Body of pancreas (tissue), 4 donors: Measurements from ENCODE around the gene DEFB125. TPM values are rescaled to one million over a fixed set of nuclear protein-coding genes. Genes with fewer than 3 reads are reported as not detected.

ENCODE experiments used
- ATAC-seq: fragments of 150-250 bp; one replicate; pipeline ENCODE4 v1.9.1; 2016
- DNase-seq, 4 donors: peaks; one replicate each; pipeline ENCODE4 v3.0.0-alpha.2; 2019
- H3K27ac ChIP-seq, 4 donors: fragments of 200-600 bp; sonication (generic); 1 replicate in 3 of 4; 2 replicates in 1 of 4; pipeline versions ENCODE4 v1.5.1 to v1.6.1; 2016 to 2019; ENCODE audit warnings: mild to moderate bottlenecking in 1 of 4, mixed read lengths in 1 of 4, moderate library complexity in 1 of 4
- H3K27me3 ChIP-seq, 2 donors: fragments of 200-600 bp; sonication (generic); one replicate each; pipeline ENCODE4 v1.6.0; 2016; ENCODE audit warnings: mild to moderate bottlenecking in 1 of 2
- H3K36me3 ChIP-seq, 2 donors: fragments of 200-600 bp; sonication (generic); replicated peaks in 1 of 2; 2 replicates each; pipeline ENCODE4 v1.5.1; 2016; ENCODE audit warnings: low read depth in 2 of 2; ENCODE audit not compliant: insufficient read depth in 1 of 2
- H3K4me1 ChIP-seq: fragments of 200-600 bp; sonication (generic); one replicate; pipeline ENCODE4 v1.6.0; 2016
- H3K4me3 ChIP-seq, 2 donors: fragments of 200-600 bp; sonication (generic); 1 replicate in 1 of 2; 2 replicates in 1 of 2; pipeline ENCODE4 v1.5.1; 2016 to 2019
- H3K9me3 ChIP-seq, 3 donors: fragments of 200-600 bp; sonication (generic); 1 replicate in 2 of 3; 2 replicates in 1 of 3; pipeline ENCODE4 v1.5.1; 2016
- CTCF ChIP-seq, 7 experiments: fragments of 450-650 bp in 4 of 7; fragments of 200-600 bp in 3 of 7; sonication (generic) in 3 of 7; IDR thresholded peaks; one replicate each; pipeline ENCODE4 v1.5.1; 2016 to 2019; ENCODE audit warnings: antibody characterized with exemption in 7 of 7
- POLR2A ChIP-seq, 3 donors: fragments of 450-650 bp; IDR thresholded peaks; one replicate each; pipeline ENCODE4 v1.6.1; 2016; ENCODE audit warnings: antibody characterized with exemption in 3 of 3, mild to moderate bottlenecking in 2 of 3
- WGBS, 2 donors: methylation state at CpG; one replicate each; pipeline ENCODE4 v1.1.5; 2017; 5-methylcytosine and 5-hydroxymethylcytosine counted together
- intact Hi-C: fragments of 100-400 bp; cut with DNase I; formaldehyde crosslinking; loops from one replicate; pipeline ENCODE4 v1.15.1; 2023
- total RNA-seq, 2 donors: library from RNA; depleted of rRNA; stranded (reverse); fragments of >200 nt; gene quantifications; one replicate each; pipeline ENCODE4 v1.1.0, GENCODE V29; 2016

DEFB125 gene
- total RNA-seq, 2 donors from 2014 or later = not detected

GRCh38 chr20:62487-62886, 25.0 kb upstream of the DEFB125 start:
- Histone ChIP-seq H3K27ac (no peak overlapping the region), H3K27me3 (no peaks in the 10 kb centered on the region), H3K4me3 (no peak overlapping the region), H3K36me3 (no peaks in the 10 kb centered on the region), H3K4me1 (no peaks in the 10 kb centered on the region), H3K9me3 (peaks cover 0 to 7% (median 0%) of the 10 kb centered on the region in 3 donors)
- TF ChIP-seq CTCF (IDR thresholded peaks at IDR 0.05) = no peak
- intact Hi-C loops = no loop called here
- DNase-seq (no peak), ATAC-seq (no peak)
- WGBS, 2 donors = 58 to 68% methylated on average over 3 of the region's 3 CpGs

- no peak overlapping the region for H3K27ac ChIP-seq
- H3K4me1 ChIP-seq = no peaks in the 10 kb centered on the region
- H3K4me3 ChIP-seq = no peak overlapping the region
- 71 to 86% methylated on average over 3 of the region's 3 CpGs for WGBS, 2 donors
- no peak for TF ChIP-seq POLR2A (IDR thresholded peaks at IDR 0.05)
- no peak for TF ChIP-seq CTCF (IDR thresholded peaks at IDR 0.05)
- ATAC-seq (no peak), DNase-seq (no peak)
- H3K27me3 ChIP-seq = no peaks in the 10 kb centered on the region
- H3K9me3 ChIP-seq = peaks cover 0 to 7% (median 0%) of the 10 kb centered on the region in 3 donors
- H3K36me3 ChIP-seq = no peaks in the 10 kb centered on the region
- intact Hi-C loops = no loop called here
Measured at GRCh38 chr20:64026-64603, 23.4 kb upstream of the DEFB125 start.

- TF ChIP-seq POLR2A (IDR thresholded peaks at IDR 0.05) = no peak
- no peak for TF ChIP-seq CTCF (IDR thresholded peaks at IDR 0.05)
- Histone ChIP-seq H3K27ac (no peak overlapping the region), H3K27me3 (no peaks in the 10 kb centered on the region), H3K4me1 (no peaks in the 10 kb centered on the region), H3K9me3 (peaks cover 0 to 7% (median 0%) of the 10 kb centered on the region in 3 donors), H3K4me3 (no peak overlapping the region), H3K36me3 (no peaks in the 10 kb centered on the region)
- ATAC-seq = no peak
- DNase-seq = no peak
- intact Hi-C loops = no loop called here
- WGBS, 2 donors = 69 to 74% methylated on average over 2 of the region's 2 CpGs
Measured at GRCh38 chr20:64766-65322, 22.6 kb upstream of the DEFB125 start.

- Histone ChIP-seq H3K9me3 (no peaks in the 10 kb centered on the region), H3K27ac (no peak overlapping the region), H3K27me3 (no peaks in the 10 kb centered on the region), H3K4me1 (no peaks in the 10 kb centered on the region), H3K36me3 (no peaks in the 10 kb centered on the region), H3K4me3 (no peak overlapping the region)
- 29 to 41% methylated on average over 2 of the region's 2 CpGs for WGBS, 2 donors
- intact Hi-C loops = no loop called here
- no peak for ATAC-seq
- no peak for DNase-seq
- TF ChIP-seq POLR2A (IDR thresholded peaks at IDR 0.05) (no peak), CTCF (IDR thresholded peaks at IDR 0.05) (no peak)
Measured at GRCh38 chr20:77231-77630, 10.2 kb upstream of the DEFB125 start.

- H3K27me3 ChIP-seq = no peaks in the 10 kb centered on the region
- H3K27ac ChIP-seq = no peak overlapping the region
- H3K4me3 ChIP-seq = no peak overlapping the region
- intact Hi-C loops = no loop called here
- TF ChIP-seq CTCF (IDR thresholded peaks at IDR 0.05) (no peak), POLR2A (IDR thresholded peaks at IDR 0.05) (no peak)
- DNase-seq = no peak
- ATAC-seq = no peak
- no peaks in the 10 kb centered on the region for H3K4me1 ChIP-seq
- H3K36me3 ChIP-seq = no peaks in the 10 kb centered on the region
- H3K9me3 ChIP-seq = no peaks in the 10 kb centered on the region
Measured at GRCh38 chr20:78338-78737, 9.1 kb upstream of the DEFB125 start.
